ENCODE results near the gene HCK.

DNA sequence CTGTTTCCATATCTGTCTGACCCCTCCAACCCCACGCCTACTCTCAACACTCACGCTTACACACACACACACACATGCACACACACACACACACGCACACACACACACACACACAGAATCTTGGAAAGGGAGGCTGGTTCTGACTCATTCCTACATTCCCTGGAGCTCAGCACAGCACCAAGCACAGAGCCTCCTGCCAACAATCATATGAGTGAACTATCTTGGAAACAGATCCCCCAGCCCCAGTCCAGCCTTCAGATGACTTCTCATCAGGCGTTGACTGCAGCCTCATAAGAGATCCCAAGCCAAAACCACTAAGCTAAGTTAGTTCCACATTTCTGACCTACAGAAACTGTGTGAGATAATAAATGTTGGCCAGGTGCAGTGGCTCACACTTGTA, 14.1 kb upstream of the HCK start:
- TF ChIP-seq, protein P1, sequence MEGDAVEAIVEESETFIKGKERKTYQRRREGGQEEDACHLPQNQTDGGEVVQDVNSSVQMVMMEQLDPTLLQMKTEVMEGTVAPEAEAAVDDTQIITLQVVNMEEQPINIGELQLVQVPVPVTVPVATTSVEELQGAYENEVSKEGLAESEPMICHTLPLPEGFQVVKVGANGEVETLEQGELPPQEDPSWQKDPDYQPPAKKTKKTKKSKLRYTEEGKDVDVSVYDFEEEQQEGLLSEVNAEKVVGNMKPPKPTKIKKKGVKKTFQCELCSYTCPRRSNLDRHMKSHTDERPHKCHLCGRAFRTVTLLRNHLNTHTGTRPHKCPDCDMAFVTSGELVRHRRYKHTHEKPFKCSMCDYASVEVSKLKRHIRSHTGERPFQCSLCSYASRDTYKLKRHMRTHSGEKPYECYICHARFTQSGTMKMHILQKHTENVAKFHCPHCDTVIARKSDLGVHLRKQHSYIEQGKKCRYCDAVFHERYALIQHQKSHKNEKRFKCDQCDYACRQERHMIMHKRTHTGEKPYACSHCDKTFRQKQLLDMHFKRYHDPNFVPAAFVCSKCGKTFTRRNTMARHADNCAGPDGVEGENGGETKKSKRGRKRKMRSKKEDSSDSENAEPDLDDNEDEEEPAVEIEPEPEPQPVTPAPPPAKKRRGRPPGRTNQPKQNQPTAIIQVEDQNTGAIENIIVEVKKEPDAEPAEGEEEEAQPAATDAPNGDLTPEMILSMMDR (IDR thresholded peaks at IDR 0.05), result no peak
- TF ChIP-seq POLR2A (IDR thresholded peaks at IDR 0.05), result no peak

All from lower leg skin (tissue), 3 donors.